Epithelial cell of esophagus (primary cell): ENCODE data around the gene TRIO.

ENCODE experiments used
- DNase-seq: peaks from one replicate; pipeline ENCODE4 v3.0.0; 2010; ENCODE audit warnings: low read depth
- H3K4me3 ChIP-seq: 2 replicates; pipeline ENCODE4 v1.5.1; 2011; ENCODE audit warnings: mild to moderate bottlenecking, low read length, control low read depth
- TF ChIP-seq, protein P1 (sequence below): IDR thresholded peaks from 2 replicates; pipeline ENCODE4 v1.5.1; 2011; ENCODE audit warnings: low read depth, mild to moderate bottlenecking, low read length, control low read depth, inconsistent platforms; ENCODE audit not compliant: insufficient read depth; ENCODE audit errors: missing control alignments

Gene TRIO

DNA sequence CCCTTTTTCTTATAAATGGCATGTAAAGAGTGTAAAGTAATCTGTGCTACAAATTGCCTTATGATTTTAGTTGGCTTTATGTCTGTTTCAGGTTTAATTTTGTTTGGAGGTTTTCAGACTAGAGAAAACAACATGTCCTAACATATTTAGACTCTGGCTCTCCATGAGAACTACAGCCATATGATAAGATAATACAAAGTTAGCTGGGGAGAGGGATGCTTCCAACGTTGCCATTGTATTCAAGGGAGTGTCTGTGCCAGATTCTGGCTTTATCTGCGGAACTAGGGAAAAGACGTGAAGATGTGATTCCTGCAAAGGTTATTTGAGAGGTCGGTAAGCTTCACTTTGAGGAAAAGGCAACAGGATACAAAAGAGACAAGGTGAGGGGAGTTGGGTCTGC lies 298.5 kb downstream of the TRIO start:
- DNase-seq: no peak
- TF ChIP-seq, protein P1, sequence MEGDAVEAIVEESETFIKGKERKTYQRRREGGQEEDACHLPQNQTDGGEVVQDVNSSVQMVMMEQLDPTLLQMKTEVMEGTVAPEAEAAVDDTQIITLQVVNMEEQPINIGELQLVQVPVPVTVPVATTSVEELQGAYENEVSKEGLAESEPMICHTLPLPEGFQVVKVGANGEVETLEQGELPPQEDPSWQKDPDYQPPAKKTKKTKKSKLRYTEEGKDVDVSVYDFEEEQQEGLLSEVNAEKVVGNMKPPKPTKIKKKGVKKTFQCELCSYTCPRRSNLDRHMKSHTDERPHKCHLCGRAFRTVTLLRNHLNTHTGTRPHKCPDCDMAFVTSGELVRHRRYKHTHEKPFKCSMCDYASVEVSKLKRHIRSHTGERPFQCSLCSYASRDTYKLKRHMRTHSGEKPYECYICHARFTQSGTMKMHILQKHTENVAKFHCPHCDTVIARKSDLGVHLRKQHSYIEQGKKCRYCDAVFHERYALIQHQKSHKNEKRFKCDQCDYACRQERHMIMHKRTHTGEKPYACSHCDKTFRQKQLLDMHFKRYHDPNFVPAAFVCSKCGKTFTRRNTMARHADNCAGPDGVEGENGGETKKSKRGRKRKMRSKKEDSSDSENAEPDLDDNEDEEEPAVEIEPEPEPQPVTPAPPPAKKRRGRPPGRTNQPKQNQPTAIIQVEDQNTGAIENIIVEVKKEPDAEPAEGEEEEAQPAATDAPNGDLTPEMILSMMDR: no peak
- H3K4me3 ChIP-seq: peak overlapping the region; percentile 52

DNA sequence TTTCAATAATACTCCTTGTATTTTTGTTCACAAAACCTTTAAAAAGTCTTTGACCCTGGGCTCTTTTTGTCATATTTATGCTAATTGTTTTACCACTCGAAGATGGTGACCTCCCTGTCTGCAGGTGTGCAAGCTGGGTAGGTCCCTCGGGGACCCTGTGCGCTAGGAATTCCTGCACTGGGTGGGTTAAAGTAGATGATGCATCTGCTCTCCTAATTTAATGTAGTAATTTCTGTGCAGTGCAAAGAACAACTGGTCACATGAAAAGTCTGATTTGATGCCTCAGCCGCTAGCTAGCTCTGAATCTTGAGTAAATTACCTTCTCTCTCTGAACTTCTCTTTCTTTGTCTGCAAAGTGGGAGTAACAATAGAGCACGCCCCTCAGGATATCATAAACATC lies 299.4 kb downstream of the TRIO start:
- DNase-seq: no peak
- H3K4me3 ChIP-seq: no peak overlapping the region
- TF ChIP-seq, protein P1: no peak

DNA sequence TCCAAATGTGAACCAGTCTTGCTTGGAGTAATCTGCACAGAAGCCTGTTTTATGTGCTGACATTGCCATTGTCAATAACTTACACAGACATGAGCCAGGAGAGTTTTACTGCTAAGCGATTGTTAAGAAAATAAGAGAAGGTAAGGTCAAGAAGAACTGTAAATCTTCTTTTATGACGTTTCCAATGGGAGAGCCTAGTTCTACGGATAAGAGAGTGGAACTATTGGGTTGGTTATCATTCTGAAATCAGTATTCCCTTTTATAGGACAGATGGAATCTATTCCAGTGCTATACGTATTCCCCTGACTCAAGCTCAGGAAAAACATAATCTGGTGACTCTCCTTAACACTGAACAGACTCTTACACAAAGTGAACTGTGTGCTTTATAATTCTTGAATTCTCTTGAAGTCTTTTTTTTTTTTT lies 300.5 kb downstream of the TRIO start:
- no peak for DNase-seq
- H3K4me3 ChIP-seq: no peak overlapping the region
- TF ChIP-seq, protein P1: no peak

DNA sequence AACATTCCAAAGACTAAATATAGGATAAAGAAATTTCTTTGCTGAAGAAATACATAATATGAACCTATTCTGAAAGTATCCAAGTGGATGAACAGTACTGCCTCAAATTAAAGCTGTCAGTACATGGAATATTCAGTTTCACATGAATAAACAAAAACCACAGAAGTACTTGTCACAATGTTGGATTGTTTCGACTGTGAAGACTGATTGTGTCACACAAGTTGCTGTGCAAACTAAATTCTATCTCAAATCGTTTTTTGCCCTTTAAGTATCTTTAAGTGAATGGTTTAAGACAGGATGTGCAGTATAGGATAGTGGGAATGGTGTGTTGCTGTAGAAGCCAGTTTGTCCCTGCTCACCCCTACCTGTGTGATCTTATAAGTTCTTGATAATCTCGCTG lies 301.0 kb downstream of the TRIO start:
- DNase-seq: no peak
- TF ChIP-seq, protein P1: no peak
- H3K4me3 ChIP-seq: no peak overlapping the region

DNA sequence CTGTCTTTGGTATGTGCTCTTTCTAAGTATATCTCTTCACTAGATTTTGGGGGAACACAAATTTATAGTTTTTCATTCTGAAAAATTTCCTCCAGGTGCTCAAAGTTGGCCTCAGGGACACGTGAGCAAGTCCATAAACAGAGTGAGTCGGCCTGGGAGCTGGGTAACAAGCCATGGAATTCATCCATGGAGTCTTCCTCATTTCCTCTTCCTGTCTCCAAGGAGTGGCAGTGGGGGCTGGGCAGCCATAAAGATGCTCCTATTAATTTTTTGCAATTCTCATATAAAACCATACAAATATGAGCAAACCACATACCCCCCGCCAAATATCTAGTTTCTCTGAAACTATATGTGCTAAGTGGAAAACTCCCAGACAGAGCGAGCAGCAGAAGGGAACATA lies 301.9 kb downstream of the TRIO start:
- TF ChIP-seq, protein P1: no peak
- no peak overlapping the region for H3K4me3 ChIP-seq
- DNase-seq: peak; percentile 48

DNA sequence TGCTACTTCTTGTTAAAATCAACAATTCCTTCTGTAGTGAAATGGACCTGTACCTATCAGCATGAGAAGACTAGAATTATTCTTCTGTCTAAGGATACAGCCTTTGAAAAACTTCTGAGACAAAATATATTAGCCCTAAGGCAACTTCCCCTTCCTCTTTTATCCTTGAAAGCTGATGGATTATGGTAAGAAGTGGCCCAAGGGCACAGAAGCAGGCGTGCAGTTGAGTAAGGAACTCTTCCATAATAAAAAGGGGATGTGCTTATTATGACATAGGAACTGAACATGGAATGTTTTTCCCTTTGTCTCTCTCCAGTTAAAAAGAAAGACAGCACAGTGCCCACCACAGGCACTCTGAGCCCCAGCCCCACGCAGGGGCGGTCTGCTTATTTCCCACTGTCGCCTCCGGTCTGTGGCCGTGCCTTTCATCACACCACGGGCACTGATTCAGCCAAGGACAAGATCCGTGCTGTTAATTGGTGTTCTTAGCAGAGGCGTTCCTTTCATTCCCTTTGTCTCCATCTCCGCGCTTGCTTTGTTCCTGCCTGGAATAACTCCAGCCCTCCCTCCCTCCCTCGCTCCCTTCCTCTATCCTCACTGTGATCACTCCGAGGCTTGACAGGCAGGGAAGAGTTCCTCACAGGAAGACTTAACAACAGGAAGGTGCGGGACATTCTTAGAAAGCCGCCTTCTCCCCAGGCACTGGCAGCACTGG lies 302.6 kb downstream of the TRIO start:
- H3K4me3 ChIP-seq: no peak overlapping the region
- TF ChIP-seq, protein P1: no peak
- peak; percentile 47 for DNase-seq
